ENCODE results near the gene UVSSA. TPM values are rescaled to one million over a fixed set of nuclear protein-coding genes. Genes with fewer than 3 reads are reported as not detected.

The UVSSA gene
- total RNA-seq, 1 donor from 2014 or later = 5.9 TPM

DNA sequence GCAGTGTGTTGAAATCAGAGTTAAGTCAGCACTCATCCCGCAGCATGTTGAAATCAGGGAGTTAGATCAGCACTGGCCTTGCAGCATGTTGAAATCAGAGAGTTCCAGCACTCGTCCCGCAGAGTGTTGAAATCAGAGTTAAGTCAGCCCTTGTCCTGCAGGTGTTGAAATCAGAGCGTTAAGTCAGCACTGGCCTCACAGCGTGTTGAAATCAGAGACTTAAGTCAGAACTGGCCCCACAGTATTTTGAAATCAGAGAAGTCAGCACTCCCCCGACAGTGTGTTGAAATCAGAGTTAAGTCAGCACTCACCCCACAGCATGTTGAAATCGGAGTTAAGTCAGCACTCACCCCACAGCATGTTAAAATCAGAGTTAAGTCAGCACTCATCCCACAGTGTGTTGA is 10.9 kb upstream of the UVSSA start:
- H3K4me3 ChIP-seq = no peak overlapping the region
- no peaks in the 10 kb centered on the region for H3K4me1 ChIP-seq
- no peak overlapping the region for H3K27ac ChIP-seq (replicated peaks)
- H3K36me3 ChIP-seq = peaks cover 77% of the 10 kb centered on the region
- DNase-seq = no peak
- TF ChIP-seq, protein P1, sequence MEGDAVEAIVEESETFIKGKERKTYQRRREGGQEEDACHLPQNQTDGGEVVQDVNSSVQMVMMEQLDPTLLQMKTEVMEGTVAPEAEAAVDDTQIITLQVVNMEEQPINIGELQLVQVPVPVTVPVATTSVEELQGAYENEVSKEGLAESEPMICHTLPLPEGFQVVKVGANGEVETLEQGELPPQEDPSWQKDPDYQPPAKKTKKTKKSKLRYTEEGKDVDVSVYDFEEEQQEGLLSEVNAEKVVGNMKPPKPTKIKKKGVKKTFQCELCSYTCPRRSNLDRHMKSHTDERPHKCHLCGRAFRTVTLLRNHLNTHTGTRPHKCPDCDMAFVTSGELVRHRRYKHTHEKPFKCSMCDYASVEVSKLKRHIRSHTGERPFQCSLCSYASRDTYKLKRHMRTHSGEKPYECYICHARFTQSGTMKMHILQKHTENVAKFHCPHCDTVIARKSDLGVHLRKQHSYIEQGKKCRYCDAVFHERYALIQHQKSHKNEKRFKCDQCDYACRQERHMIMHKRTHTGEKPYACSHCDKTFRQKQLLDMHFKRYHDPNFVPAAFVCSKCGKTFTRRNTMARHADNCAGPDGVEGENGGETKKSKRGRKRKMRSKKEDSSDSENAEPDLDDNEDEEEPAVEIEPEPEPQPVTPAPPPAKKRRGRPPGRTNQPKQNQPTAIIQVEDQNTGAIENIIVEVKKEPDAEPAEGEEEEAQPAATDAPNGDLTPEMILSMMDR (IDR thresholded peaks at IDR 0.05; ENCODE audit: borderline replicate concordance) = no peak
- H3K27me3 ChIP-seq (ENCODE audit: low read depth) = no peaks in the 10 kb centered on the region
- intact Hi-C loops (cut with micrococcal nuclease) = no loop called here
- no peaks in the 10 kb centered on the region for H3K9me3 ChIP-seq (replicated peaks)

DNA sequence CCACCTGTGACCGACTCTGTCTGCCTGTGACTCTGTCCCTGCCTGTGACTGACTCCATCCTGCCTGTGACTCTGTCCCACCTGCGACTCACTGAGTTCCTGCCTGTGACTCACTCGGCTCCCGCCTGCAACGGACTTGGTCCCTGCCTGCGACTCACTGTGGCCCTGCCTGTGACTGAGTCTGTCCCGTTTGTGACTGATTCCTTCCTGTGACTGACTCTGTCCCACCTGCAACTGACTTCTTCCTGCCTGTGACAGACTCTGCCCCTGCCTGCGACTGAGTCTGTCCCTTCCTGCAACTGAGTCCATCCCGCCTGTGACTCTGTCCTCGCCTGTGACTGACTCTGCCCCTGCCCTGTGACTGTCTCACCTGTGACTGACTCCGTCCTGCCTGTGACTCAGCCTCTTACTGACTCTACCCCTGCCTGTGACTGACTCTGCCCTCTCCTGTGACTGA is 9.6 kb upstream of the UVSSA start:
- no peak overlapping the region for H3K4me3 ChIP-seq
- no peaks in the 10 kb centered on the region for H3K27me3 ChIP-seq (ENCODE audit: low read depth)
- TF ChIP-seq, protein P1 (IDR thresholded peaks at IDR 0.05; ENCODE audit: borderline replicate concordance) = no peak
- H3K9me3 ChIP-seq (replicated peaks) = no peaks in the 10 kb centered on the region
- intact Hi-C loops (cut with micrococcal nuclease) = no loop called here
- H3K36me3 ChIP-seq = peaks cover 77% of the 10 kb centered on the region
- no peak for DNase-seq
- no peak overlapping the region for H3K27ac ChIP-seq (replicated peaks)
- H3K4me1 ChIP-seq = no peaks in the 10 kb centered on the region

DNA sequence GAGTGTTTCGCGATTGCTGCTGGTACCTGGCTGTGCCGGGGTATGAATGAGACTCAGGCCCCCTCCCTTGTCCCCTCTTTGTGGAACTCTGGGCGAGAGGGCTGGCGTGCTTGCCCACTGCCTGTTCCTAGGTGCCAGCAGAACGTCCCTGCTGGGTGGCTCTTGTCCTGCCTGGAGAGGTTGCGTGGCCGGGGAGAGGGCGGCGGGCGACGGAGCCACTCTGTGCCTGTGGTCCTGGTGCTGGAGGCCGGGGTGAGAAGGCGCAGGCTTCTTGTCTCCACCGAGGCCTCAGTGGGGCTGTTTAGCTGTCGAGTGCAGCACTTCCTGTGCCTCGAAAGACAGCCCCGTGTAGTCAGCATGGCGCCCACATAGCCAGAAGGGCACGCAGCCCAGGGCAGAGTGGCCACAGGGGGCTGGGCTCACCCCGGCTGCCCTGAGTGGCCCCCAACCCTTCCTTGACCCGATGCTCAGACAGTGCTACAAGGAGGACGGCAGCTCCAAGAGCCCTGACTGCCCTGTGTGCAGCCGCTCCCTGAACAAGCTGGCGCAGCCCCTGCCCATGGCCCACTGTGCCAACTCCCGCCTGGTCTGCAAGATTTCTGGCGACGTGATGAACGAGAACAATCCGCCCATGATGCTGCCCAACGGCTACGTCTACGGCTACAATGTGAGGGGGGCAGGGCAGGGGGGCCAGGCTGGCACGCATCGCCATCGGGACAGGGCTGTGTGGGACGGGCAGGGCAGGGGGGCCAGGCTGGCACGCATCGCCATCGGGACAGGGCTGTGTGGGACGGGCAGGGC is 8.9 kb upstream of the UVSSA start:
- no peak for DNase-seq
- Histone ChIP-seq H3K4me1 (peaks cover 7% of the 10 kb centered on the region), H3K4me3 (no peak overlapping the region), H3K27me3 (ENCODE audit: low read depth) (no peaks in the 10 kb centered on the region), H3K27ac (replicated peaks) (no peak overlapping the region), H3K9me3 (replicated peaks) (no peaks in the 10 kb centered on the region), H3K36me3 (peaks cover 69% of the 10 kb centered on the region)
- intact Hi-C loops (cut with micrococcal nuclease) = no loop called here
- TF ChIP-seq, protein P1 (IDR thresholded peaks at IDR 0.05; ENCODE audit: borderline replicate concordance) = no peak

DNA sequence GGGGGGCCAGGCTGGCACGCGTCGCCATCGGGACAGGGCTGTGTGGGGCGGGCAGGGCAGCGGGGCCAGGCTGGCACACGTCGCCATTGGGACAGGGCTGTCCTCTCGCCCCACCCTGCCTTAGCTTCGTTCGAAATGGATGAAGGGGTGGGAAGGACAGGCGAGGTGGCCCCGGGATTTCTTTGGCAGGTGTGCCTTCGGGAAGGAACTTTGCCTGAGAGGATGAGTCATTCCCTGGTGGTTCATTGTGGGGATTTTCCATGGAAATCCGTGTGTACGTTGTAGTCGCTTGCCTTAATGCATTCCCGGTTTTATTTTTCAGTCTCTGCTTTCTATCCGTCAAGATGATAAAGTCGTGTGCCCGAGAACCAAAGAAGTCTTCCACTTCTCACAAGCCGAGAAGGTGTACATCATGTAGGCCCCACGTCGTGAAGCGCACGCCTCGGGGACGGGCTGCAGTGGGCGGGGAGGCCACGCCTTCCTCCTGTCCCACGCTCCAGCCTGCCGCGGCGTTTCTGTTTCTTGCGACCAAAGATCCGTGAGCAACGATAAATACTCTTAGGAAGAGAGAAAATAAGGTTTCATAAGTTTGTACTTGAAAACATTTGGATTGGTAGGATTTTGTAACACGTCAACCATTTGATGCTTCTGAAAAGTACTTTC is 8.1 kb upstream of the UVSSA start:
- Histone ChIP-seq H3K4me1 (peaks cover 7% of the 10 kb centered on the region), H3K9me3 (replicated peaks) (no peaks in the 10 kb centered on the region), H3K4me3 (no peak overlapping the region), H3K27ac (replicated peaks) (no peak overlapping the region), H3K27me3 (ENCODE audit: low read depth) (no peaks in the 10 kb centered on the region), H3K36me3 (peaks cover 66% of the 10 kb centered on the region)
- DNase-seq = no peak
- intact Hi-C loops (cut with micrococcal nuclease) = no loop called here
- TF ChIP-seq, protein P1 (IDR thresholded peaks at IDR 0.05; ENCODE audit: borderline replicate concordance) = no peak

DNA sequence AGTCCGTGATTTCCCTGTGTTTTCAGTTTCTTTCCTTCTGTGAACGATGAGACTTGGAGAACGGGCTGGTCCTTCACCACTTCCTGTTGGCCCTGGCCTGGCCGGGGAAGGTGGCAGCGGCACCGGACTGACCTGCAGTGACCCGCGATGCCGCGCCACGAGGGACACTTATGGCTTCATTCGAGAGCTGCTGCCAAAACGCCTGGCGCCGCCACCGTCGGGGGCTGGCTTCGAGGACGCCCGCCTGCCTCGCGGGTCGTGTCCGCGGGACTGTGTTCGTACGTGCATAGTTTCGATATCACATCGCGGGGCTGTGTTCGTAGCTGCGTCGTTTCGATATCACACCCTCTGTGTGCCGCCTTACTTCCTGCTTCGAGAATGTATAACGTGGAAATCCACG is 7.5 kb upstream of the UVSSA start:
- Histone ChIP-seq H3K4me3 (no peak overlapping the region), H3K27ac (replicated peaks) (no peak overlapping the region), H3K4me1 (peaks cover 7% of the 10 kb centered on the region), H3K27me3 (ENCODE audit: low read depth) (no peaks in the 10 kb centered on the region), H3K36me3 (peaks cover 61% of the 10 kb centered on the region), H3K9me3 (replicated peaks) (no peaks in the 10 kb centered on the region)
- TF ChIP-seq, protein P1 (IDR thresholded peaks at IDR 0.05; ENCODE audit: borderline replicate concordance) = no peak
- intact Hi-C loops (cut with micrococcal nuclease) = no loop called here
- no peak for DNase-seq
